OCI-LY7 (cell line): ENCODE data around the gene AKAP11. TPM values are rescaled to one million over a fixed set of nuclear protein-coding genes. Genes with fewer than 3 reads are reported as not detected.

ENCODE experiments used
- BruUV-seq: library from RNA; stranded (reverse); fragments of 400-500 nt; replicated peaks from 2 replicates; lab custom pipeline; 2021; lab: Mats Ljungman, UMichigan
- CTCF ChIA-PET: fragments of 300-600 bp; sonication (Branson Sonifier 250); formaldehyde crosslinking; loops from one replicate; lab custom pipeline; 2022; ENCODE audit warnings: antibody characterized with exemption; ENCODE audit not compliant: unreplicated experiment; lab: Charles Lee
- POLR2A ChIA-PET: fragments of 300-600 bp; sonication (Branson Sonifier 250); formaldehyde crosslinking; loops from one replicate; lab custom pipeline; 2022; ENCODE audit warnings: antibody characterized with exemption; lab: Charles Lee
- DNase-seq: peaks from one replicate; pipeline ENCODE4 v3.0.0-alpha.2; 2015; ENCODE audit warnings: low spot score
- H2AFZ ChIP-seq: fragments of 200-600 bp; sonication (generic), shearing (Covaris generic); 2 replicates; pipeline ENCODE4 v1.6.1; 2014; ENCODE audit warnings: mild to moderate bottlenecking, antibody characterized with exemption, low read length, moderate library complexity
- H3K27ac ChIP-seq: fragments of 200-600 bp; sonication (generic); 2 replicates; pipeline ENCODE4 v1.5.1; 2014; ENCODE audit warnings: mixed run types, low read depth, mild to moderate bottlenecking, moderate library complexity, low read length, inconsistent platforms; ENCODE audit not compliant: poor library complexity, severe bottlenecking
- H3K36me3 ChIP-seq: fragments of 200-600 bp; sonication (generic); 2 replicates; pipeline ENCODE4 v1.6.1; 2014; ENCODE audit warnings: mild to moderate bottlenecking, antibody characterized with exemption, low read length, moderate library complexity, mixed read lengths; ENCODE audit not compliant: insufficient read depth
- H3K4me1 ChIP-seq: fragments of 200-600 bp; sonication (generic); 2 replicates; pipeline ENCODE4 v1.5.1; 2014; ENCODE audit warnings: mild to moderate bottlenecking, low read length; ENCODE audit not compliant: insufficient read depth, poor library complexity, severe bottlenecking
- H3K4me2 ChIP-seq: fragments of 200-600 bp; sonication (generic); 2 replicates; pipeline ENCODE4 v1.6.1; 2014; ENCODE audit warnings: mild to moderate bottlenecking, low read length
- H3K4me3 ChIP-seq: fragments of 200-600 bp; sonication (generic); 2 replicates; pipeline ENCODE4 v1.5.1; 2014; ENCODE audit warnings: mild to moderate bottlenecking, low read depth, low read length; ENCODE audit not compliant: poor library complexity, severe bottlenecking
- H3K79me2 ChIP-seq: fragments of 200-600 bp; sonication (generic); 2 replicates; pipeline ENCODE4 v1.6.1; 2016; ENCODE audit warnings: low read depth, mild to moderate bottlenecking, low read length, moderate library complexity, mixed read lengths; ENCODE audit not compliant: insufficient read depth
- H3K9me2 ChIP-seq: fragments of 200-600 bp; sonication (generic); 2 replicates; pipeline ENCODE4 v1.6.1; 2016; ENCODE audit warnings: mild to moderate bottlenecking, low read length, mixed read lengths; ENCODE audit not compliant: insufficient read depth
- H3K9me3 ChIP-seq: fragments of 200-600 bp; sonication (generic); 2 replicates; pipeline ENCODE4 v1.6.1; 2014; ENCODE audit warnings: mild to moderate bottlenecking, mixed run types, low read length, mixed read lengths
- H4K20me1 ChIP-seq: fragments of 200-600 bp; sonication (generic); 2 replicates; pipeline ENCODE4 v1.6.1; 2014; ENCODE audit warnings: mild to moderate bottlenecking, antibody characterized with exemption, low read length, moderate library complexity, mixed read lengths; ENCODE audit not compliant: insufficient read depth
- EZH2phosphoT487 ChIP-seq: fragments of 200-600 bp; sonication (generic); IDR thresholded peaks from 2 replicates; pipeline ENCODE4 v1.6.1; 2018; ENCODE audit warnings: low read depth, borderline replicate concordance, mild to moderate bottlenecking, mixed run types, antibody characterized with exemption, low read length, moderate library complexity, mixed read lengths
- intact Hi-C: fragments of 100-400 bp; cut with micrococcal nuclease; formaldehyde crosslinking; loops from one replicate; pipeline ENCODE4 v1.10.0; 2022; ENCODE audit not compliant: unreplicated experiment
- total RNA-seq, 2 experiments: library from RNA; depleted of rRNA in 1 of 2; stranded (reverse); fragments of >200 nt in 1 of 2; shearing (Covaris generic) in 1 of 2; gene quantifications; 2 replicates each; pipeline ENCODE4 v1.2.3, GENCODE V29; 2014 to 2022
- TF ChIP-seq, protein P1 (sequence below): fragments of 200-600 bp; sonication (generic); conservative IDR thresholded peaks from 2 replicates; pipeline ENCODE4 v1.5.1; 2014; ENCODE audit warnings: mild to moderate bottlenecking, antibody characterized with exemption, low read length, moderate library complexity, mixed read lengths

AKAP11 gene
- total RNA-seq, 2 experiments from 2014 or later = 13.6 to 29.2 TPM

DNA sequence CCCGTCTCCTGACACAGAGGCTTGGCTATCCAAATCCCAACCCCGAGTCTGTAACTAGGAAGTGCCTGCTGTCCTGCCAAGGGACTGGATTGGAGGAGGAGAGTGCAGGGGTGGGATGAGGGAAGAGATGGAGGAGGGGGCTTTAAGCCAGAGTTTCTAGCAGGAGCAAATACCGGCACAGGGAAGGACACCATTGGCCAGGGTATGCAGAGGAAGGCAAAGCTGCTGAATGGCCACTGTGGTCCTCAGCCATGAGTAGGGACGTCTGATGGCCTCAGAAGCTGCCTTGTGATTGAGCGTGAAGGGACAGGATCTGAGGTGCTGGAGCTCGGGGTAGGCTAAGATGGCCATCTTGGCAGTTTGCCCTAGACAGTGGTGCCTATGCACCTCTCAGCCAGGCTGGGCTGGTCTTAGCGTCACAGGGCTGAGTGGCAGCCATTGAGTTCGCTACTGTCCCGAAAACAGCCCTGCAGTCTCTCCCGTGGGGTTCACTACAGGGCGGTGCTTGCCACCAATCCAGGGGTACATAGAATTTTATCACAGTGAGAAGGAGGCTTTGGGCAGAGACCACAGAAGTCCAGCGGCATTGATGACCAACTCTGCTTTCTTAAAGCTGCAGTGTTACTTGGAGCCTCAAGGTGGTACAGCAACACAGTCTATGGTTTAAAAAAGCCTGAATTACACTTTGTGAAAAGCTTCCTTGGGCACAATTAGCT, 61.8 kb downstream of the AKAP11 start:
- Histone ChIP-seq H3K9me2 (no peaks in the 10 kb centered on the region), H4K20me1 (no peaks in the 10 kb centered on the region), H3K36me3 (no peaks in the 10 kb centered on the region), H3K9me3 (no peaks in the 10 kb centered on the region), H3K4me3 (no peak overlapping the region), H3K27ac (no peak overlapping the region), H2AFZ (no peak overlapping the region), H3K4me1 (no peaks in the 10 kb centered on the region), H3K79me2 (no peaks in the 10 kb centered on the region), H3K4me2 (no peak overlapping the region)
- peak; percentile 33 for DNase-seq
- CTCF ChIA-PET = interaction anchor here (0.5 kb wide), 1 partner anchor 25 kb away, joined by 3 read pairs; no protein-coding TSS in a partner anchor
- intact Hi-C loops = loop anchor here (10.0 kb wide), 1 partner anchor 141 kb away; no protein-coding TSS in a partner anchor
- POLR2A ChIA-PET = no interaction called here
- BruUV-seq = no TSS peak
- TF ChIP-seq EZH2phosphoT487 = no peak
- TF ChIP-seq, protein P1, sequence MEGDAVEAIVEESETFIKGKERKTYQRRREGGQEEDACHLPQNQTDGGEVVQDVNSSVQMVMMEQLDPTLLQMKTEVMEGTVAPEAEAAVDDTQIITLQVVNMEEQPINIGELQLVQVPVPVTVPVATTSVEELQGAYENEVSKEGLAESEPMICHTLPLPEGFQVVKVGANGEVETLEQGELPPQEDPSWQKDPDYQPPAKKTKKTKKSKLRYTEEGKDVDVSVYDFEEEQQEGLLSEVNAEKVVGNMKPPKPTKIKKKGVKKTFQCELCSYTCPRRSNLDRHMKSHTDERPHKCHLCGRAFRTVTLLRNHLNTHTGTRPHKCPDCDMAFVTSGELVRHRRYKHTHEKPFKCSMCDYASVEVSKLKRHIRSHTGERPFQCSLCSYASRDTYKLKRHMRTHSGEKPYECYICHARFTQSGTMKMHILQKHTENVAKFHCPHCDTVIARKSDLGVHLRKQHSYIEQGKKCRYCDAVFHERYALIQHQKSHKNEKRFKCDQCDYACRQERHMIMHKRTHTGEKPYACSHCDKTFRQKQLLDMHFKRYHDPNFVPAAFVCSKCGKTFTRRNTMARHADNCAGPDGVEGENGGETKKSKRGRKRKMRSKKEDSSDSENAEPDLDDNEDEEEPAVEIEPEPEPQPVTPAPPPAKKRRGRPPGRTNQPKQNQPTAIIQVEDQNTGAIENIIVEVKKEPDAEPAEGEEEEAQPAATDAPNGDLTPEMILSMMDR = peak; percentile 68

DNA sequence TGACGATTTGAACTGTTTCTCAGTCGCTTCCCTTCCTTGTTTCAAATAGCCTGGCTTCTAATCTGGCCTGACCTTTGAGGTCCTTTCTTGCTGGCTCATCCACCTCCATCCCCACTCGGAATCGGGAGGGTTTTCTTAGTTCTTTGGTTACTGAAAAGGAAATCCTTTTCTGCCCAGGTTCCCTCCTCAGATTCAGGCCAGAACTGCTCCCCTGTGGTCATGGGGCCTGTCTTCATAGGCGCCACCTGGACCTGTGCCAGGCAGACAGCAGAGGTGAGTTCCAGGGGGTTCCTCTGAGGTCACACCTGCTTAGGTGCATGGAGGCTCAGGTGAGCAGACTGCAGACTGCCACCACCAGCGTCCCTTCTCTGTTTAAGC, 62.4 kb downstream of the AKAP11 start:
- Histone ChIP-seq H3K9me3 (no peaks in the 10 kb centered on the region), H3K9me2 (no peaks in the 10 kb centered on the region), H3K27ac (no peak overlapping the region), H3K36me3 (no peaks in the 10 kb centered on the region), H3K4me3 (no peak overlapping the region), H3K4me1 (no peaks in the 10 kb centered on the region), H4K20me1 (no peaks in the 10 kb centered on the region), H3K4me2 (no peak overlapping the region), H3K79me2 (no peaks in the 10 kb centered on the region), H2AFZ (no peak overlapping the region)
- CTCF ChIA-PET = interaction anchor here (0.5 kb wide), 1 partner anchor 25 kb away, joined by 3 read pairs; no protein-coding TSS in a partner anchor
- BruUV-seq = no TSS peak
- DNase-seq = no peak
- intact Hi-C loops = loop anchor here (10.0 kb wide), 1 partner anchor 140 kb away; no protein-coding TSS in a partner anchor
- POLR2A ChIA-PET = no interaction called here
- no peak for TF ChIP-seq EZH2phosphoT487
- TF ChIP-seq, protein P1 = peak; percentile 24; the same call in 1 of the 2 replicates
